BE2C (cell line): Measurements from ENCODE around the gene VSIG8.

Experiments used
- DNase-seq: peaks from one replicate; pipeline ENCODE4 v3.0.0-alpha.2; 2020
- H3K27me3 ChIP-seq: fragments of 250-450 bp; sonication (Bioruptor Pico); 2 replicates; pipeline ENCODE4 v1.5.1; 2020; ENCODE audit warnings: mild to moderate bottlenecking
- H3K36me3 ChIP-seq: fragments of 250-450 bp; sonication (Bioruptor Pico); 2 replicates; pipeline ENCODE4 v1.5.1; 2020; ENCODE audit warnings: mild to moderate bottlenecking
- H3K4me1 ChIP-seq: fragments of 250-450 bp; sonication (Bioruptor Pico); 2 replicates; pipeline ENCODE4 v1.5.1; 2020
- H3K4me3 ChIP-seq: 2 replicates; pipeline ENCODE4 v1.5.1; 2011; ENCODE audit warnings: low read depth, low read length
- H3K9me3 ChIP-seq: fragments of 250-450 bp; sonication (Bioruptor Pico); 2 replicates; pipeline ENCODE4 v1.5.1; 2020
- CTCF ChIP-seq: IDR thresholded peaks from 2 replicates; pipeline ENCODE4 v1.5.1; 2012; ENCODE audit warnings: mild to moderate bottlenecking, low read depth, low read length

Gene VSIG8

GRCh38 chr1:159821171-159821867 is 41.1 kb downstream of the VSIG8 start:
- H3K4me3 ChIP-seq, result no peak overlapping the region
- no peaks in the 10 kb centered on the region for H3K9me3 ChIP-seq
- no peaks in the 10 kb centered on the region for H3K36me3 ChIP-seq
- no peaks in the 10 kb centered on the region for H3K27me3 ChIP-seq
- TF ChIP-seq CTCF, result no peak
- no peaks in the 10 kb centered on the region for H3K4me1 ChIP-seq
- no peak for DNase-seq

GRCh38 chr1:159817276-159818041 is 45.0 kb downstream of the VSIG8 start:
- DNase-seq, result no peak
- H3K27me3 ChIP-seq, result no peaks in the 10 kb centered on the region
- no peaks in the 10 kb centered on the region for H3K36me3 ChIP-seq
- H3K4me3 ChIP-seq, result no peak overlapping the region
- no peaks in the 10 kb centered on the region for H3K4me1 ChIP-seq
- no peaks in the 10 kb centered on the region for H3K9me3 ChIP-seq
- TF ChIP-seq CTCF, result no peak

- no peaks in the 10 kb centered on the region for H3K36me3 ChIP-seq
- H3K4me3 ChIP-seq, result no peak overlapping the region
- no peak for TF ChIP-seq CTCF
- no peak for DNase-seq
- H3K9me3 ChIP-seq, result no peaks in the 10 kb centered on the region
- H3K4me1 ChIP-seq, result no peaks in the 10 kb centered on the region
- no peaks in the 10 kb centered on the region for H3K27me3 ChIP-seq
These were observed 46.5 kb downstream of the VSIG8 start for GRCh38 chr1:159815926-159816325.

- H3K9me3 ChIP-seq, result no peaks in the 10 kb centered on the region
- H3K36me3 ChIP-seq, result no peaks in the 10 kb centered on the region
- DNase-seq, result no peak
- no peaks in the 10 kb centered on the region for H3K4me1 ChIP-seq
- H3K4me3 ChIP-seq, result no peak overlapping the region
- TF ChIP-seq CTCF, result no peak
- H3K27me3 ChIP-seq, result no peaks in the 10 kb centered on the region
These were observed 57.5 kb downstream of the VSIG8 start for GRCh38 chr1:159804924-159805323.
